OCI-LY1 (cell line): ENCODE measurements around the gene PROM2.

ENCODE experiments used
- EZH2 ChIP-seq: fragments of 200-600 bp; sonication (generic), shearing (Covaris generic); IDR thresholded peaks from 2 replicates; pipeline ENCODE4 v1.8.0; 2017; ENCODE audit warnings: borderline replicate concordance, mixed run types, mild to moderate bottlenecking, antibody characterized with exemption, low read length, moderate library complexity, mixed read lengths
- TF ChIP-seq, protein P1 (sequence below): fragments of 200-600 bp; sonication (generic), shearing (Covaris generic); IDR thresholded peaks from 2 replicates; pipeline ENCODE4 v1.5.1; 2017; ENCODE audit warnings: mild to moderate bottlenecking, antibody characterized with exemption, low read length, moderate library complexity, mixed read lengths

DNA sequence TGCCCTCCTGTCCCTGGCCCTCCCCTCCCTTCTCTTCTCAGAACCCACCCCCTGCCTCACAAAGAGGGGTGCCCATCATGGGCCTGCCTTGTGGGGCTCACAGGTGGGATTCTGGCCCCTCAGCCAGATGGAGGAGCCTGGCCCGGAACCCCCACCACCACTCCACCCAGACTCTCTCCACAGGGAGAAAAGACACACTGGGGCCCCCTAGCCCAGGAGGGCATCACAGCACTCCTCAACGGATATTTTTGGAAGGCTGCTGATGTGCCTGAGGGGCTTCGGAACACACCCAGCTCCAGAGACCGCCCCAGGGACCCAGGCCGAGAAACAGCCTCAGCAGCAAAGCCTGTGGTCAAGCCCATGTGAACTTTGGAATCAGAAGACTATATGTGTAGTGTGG, 32.8 kb downstream of the PROM2 start:
- TF ChIP-seq, protein P1, sequence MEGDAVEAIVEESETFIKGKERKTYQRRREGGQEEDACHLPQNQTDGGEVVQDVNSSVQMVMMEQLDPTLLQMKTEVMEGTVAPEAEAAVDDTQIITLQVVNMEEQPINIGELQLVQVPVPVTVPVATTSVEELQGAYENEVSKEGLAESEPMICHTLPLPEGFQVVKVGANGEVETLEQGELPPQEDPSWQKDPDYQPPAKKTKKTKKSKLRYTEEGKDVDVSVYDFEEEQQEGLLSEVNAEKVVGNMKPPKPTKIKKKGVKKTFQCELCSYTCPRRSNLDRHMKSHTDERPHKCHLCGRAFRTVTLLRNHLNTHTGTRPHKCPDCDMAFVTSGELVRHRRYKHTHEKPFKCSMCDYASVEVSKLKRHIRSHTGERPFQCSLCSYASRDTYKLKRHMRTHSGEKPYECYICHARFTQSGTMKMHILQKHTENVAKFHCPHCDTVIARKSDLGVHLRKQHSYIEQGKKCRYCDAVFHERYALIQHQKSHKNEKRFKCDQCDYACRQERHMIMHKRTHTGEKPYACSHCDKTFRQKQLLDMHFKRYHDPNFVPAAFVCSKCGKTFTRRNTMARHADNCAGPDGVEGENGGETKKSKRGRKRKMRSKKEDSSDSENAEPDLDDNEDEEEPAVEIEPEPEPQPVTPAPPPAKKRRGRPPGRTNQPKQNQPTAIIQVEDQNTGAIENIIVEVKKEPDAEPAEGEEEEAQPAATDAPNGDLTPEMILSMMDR: no peak
- no peak for TF ChIP-seq EZH2
